Fibroblast of skin of abdomen (primary cell): ENCODE results near the gene KIF17.
"Not testable (repeated sequence)": the region's sequence is repeated elsewhere in the genome, so short reads cannot be mapped to it uniquely, and the experiment has no call there.

Experiments used
- DNase-seq: peaks from one replicate; pipeline ENCODE4 v3.0.0-alpha.2; 2013

The KIF17 gene

DNA sequence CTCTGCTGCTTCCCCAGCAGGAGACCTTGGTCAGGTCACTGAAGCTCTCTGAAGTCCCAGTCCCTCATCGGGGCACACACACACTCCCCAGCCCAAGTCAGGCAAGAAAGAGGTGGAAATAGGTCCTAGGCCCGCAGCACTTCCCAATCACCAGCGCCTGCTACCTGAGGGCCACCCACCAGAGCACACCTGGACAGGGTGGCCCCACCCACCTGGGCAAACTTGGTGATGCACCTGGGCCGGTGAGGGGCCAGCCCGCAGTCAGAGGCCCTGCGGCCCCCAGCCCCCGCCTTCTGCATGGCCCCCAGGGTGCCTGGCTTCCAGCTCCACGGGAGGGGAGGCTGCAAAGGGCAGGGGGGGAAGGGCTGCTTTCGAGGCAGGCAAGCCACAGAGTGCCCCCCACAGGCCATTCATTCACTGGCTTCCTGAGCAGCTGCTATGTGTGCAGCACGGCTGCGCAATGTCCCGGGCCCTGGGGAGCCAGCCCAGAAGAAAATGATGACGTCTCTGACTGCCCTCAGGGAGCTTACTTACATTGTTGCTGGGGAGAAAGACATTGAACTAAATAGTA lies 10.0 kb upstream of the KIF17 start:
- DNase-seq = no peak

DNA sequence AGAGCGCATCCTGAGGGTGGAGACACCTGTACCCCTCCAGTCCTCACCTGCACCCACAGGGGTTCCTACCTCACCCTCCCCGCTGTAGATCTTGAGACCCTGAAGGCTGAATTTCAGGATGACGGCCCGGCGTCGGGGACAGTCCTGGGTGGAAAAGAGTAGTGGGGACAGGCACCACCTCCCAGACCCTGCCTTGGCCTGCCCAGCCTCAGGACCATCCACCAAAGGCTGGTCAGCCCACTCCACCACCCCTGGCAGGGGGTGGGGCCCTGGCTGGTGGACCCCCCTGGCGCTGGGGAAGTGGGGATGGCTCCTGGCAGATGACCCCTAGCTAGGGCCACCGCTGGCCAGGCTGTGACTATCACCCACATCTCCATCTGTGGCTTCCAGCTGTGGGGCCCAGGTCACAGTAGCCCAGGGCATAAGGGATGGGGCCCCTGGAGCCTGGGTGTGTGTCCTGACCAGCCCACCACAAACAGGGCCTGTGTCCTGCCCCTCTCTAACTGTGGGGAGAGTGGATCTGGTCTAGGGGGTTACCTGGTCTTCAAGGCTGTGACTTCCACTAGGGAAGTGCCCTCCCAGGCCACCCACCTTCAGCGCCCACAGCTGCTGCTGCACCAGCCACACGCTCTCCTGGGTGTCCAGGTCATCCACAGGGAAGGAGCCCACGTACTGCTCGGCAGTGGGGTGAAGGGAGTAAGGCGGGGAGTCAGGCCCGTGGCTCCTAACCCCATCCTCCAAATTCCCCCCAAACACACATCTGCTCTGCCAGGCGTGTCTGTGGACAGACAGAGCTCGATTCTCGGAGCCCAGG lies 9.3 kb upstream of the KIF17 start:
- DNase-seq = no peak

DNA sequence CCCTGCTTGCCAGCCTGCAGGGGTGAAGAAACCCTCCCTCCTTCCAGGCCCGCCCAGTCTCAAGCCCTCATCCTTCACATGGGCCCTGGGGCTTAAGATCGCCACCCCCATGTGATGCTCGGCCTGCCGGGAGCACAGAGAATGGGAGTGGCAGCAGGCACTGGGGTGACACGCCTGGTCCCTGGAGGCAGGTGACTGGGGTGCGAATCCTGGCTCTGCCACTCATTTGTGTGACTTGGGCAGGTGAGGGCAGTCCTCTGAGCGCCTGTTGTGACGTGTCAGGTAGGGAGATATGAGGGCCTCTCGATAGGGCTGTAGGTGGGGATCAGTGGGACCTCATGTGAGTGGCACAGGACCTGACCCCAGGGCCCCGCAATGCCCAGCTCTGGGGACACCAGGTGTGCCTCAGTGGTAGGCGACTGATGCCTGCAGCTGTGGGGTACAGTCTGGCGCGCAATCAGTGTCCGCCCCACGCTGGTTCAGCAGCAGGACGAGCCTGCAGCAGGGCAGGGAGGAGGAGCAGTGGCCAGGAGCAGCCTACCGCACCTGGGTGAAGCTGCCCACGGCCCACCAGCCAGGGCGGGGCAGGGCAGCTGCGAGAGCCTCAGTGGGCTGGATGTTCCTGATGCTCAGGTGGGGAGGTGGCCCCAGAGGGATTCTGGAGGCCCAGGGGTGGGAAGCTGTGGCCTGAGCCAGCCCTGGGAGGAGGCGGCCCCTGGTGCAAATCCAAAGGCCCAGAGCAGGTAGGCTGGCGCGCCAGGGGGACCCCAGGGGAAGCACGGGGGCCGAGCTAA lies 8.5 kb upstream of the KIF17 start:
- DNase-seq = no peak

DNA sequence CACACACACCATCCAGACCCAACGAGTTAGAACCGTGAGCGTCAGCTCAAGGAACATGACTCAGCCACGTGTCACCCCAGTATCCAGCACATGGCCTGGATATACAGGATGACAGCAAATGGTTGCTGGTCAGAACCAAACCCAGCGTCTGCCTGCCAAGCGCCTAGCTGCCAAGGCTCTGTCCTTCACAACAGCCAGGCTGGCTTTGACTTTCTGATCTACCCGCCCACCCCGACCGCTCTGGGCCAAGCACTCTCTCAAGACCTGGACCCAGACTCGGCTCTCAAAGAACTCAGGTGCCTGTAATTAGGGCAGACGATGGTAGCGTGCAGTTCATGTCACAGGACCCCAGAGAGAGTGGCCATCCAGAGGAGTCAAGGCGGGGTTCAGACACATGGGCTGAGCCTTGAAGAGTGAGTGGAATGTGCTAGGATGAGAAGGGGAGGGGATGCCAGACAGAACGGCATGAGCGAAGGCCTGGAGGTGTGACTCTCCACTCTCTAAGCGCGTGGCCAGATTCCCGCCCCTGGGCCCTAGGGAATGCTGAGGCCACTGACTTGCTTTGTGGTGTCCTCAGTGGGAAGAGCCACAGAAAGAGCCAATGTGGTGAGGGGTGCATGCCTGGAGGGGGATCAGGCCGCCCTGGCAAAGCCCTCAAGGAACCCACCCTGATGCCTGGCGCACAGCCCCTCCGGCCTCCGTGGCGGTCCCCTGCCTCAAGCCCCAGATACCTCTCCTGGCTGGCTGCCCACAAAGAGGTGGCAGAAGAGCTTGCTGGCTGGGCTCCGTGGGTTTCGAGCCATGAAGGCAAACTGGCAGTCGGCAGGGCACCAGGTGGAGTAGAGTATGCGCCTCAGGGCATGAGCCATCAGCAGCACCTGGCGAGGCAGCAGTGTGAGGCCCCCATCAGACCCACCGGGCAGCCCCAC lies 7.6 kb upstream of the KIF17 start:
- peak; percentile 67 for DNase-seq

DNA sequence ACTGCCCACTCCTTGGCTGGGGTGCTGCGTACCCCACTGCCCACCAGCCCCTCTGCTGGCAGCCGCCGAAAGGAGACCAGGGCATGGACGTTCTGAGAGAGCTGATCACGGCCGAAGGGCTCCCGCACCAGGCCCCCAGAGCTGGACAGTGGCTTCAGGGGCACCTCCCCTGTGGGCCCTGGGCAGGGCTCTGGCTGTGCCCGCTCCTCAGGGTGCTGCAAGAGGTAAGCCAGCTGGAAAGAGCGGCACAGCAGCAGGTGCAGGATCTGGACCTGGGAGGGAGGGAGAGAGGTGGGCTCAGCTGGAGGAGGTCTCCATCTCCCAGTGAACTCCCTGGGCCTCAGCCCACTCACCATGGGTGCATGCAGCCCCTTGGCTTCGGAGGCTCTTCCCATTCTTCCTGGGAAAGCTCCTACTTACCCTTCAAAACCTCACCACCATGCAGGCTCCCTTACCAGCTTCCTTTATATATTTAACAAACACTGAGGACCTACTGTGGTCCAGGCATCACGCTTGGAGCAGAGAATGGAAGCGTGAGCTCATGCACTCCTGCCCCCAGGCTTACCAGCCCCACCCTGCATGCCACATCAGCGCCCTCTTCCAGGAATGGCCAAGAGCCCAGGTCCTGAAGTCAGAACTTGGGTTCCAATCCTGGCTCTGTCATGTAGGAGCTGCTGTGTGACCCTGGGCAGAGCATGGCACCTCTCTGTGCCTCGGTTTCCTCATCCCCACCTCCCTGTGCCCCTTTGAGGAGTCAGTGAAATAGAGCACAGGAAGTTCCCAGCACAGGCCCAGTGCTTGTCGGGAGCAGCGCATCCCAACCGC lies 6.8 kb upstream of the KIF17 start:
- DNase-seq = no peak

DNA sequence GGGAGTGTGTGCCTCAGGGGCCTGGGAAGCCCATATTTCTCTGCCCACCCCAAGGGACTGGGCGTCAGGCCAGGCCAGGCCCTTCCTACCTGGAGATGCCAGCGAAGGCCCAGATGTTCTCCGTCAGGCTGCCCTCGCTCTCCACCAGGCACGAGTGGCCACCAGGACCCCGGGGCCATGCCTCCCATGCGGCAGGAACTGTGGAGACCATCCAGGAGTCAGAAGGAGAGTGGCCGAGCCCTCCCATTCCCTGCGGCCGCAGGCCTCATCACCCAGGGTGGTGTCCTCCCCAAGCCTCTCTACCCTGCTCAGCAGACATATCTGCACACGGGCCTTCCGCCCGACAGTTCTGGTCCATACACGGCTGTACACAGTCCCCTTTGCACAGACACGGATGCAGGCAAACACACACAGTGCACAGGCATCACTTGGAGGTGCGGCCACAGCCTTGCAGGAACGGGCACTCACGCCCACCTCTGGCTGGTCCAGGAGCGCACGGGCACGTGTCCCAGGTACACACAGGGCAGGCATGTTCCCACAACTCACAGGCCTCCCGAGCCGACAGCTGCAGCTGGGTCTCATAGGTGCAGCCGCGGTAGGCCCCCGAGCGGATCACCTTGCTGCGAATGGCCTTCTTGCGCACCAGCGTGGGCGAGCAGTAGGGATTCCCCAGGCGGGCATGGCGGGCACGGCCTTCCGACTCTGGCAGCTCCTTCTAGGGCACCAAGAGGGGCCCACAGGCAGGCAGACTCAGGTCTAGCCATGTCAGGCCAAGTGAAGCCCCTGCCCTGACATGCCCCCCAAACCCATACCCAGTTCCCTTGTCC lies 5.9 kb upstream of the KIF17 start:
- no peak for DNase-seq

DNA sequence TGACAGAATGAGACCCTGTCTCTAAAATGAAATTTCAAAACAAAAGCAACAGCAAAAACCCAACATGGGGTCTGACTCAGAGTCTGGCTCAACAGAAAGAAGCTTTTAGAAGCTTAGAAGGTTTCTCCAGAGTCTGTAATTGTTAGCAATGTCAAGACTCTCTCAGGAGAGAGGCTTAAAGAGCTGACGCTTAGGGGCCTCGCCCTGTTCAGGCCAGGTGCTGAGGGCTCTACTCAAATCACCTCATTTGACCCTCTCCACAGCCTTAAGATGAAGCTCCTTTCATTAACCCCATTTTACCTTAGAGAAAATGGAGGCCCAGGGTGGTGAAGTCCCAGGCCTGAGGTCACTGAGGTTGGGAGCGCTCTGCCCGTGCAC lies 5.3 kb upstream of the KIF17 start:
- no peak for DNase-seq

DNA sequence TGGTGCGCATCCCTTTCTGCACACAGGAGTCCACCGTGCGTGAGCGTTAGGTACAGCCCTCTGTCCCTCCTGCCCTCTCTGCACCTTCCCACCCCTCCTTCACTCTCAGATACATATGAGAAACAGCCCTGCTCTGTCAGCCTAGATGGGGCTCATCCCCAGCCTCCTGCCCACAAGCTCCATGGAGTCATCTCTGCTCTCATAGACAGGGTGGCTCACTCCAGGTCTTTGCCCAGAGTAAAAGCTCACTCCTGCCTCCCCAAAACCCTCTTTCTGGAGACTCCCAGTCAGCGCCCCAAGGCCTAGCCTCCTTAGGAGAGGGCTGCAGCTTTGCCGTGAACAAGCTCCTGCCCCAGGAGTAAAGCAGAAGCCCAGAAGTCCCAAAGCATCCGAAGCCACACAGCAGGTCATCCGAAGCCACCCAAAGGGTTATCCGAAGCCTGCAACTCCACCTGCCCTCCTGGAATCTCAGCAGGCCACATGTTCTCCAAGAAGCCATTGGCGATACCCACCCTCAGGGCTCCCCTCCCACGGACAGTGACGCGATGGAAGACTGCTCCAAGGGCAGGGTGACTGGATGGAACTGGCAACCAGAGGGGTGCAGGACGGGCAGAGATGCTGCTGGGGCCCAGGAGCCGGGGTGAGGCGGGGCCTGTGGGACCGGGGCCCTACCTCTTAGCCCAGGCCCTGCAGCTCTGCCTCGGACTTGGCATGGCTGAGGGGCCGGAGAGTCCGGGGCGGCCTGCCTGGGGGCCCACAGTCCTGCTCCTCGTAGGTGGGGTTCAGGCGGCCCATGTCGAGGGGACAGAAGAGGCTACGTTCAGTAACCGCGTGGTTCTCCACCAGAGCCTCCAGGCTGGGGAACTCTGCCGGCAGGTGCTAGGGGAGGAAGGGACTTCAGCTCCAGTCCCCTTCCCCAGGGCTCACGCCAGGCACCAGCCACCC lies 3.6 kb upstream of the KIF17 start:
- DNase-seq = no peak

DNA sequence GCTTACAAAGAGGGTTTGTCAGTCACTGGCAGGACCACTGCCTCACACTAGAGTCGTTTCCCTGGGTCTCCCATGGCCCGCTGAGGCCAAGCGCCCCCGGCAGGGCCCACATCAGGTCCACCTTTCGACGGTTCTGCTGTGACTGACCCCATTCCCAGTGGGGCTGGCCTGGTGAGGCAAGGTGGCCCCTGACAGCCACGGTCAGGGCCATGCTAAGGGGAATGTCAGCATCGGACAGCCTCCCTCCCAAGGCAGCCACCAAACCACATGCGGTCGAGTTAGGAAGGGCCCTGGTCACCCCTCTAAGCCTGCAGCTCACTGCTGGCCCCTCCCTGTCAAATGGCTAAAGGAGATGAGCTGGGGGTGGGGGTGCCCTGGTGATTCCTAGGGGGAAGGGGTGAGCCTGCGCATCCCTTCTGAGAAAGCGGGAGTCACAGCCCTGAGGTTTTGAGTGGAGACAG lies 2.9 kb upstream of the KIF17 start:
- DNase-seq = no peak

DNA sequence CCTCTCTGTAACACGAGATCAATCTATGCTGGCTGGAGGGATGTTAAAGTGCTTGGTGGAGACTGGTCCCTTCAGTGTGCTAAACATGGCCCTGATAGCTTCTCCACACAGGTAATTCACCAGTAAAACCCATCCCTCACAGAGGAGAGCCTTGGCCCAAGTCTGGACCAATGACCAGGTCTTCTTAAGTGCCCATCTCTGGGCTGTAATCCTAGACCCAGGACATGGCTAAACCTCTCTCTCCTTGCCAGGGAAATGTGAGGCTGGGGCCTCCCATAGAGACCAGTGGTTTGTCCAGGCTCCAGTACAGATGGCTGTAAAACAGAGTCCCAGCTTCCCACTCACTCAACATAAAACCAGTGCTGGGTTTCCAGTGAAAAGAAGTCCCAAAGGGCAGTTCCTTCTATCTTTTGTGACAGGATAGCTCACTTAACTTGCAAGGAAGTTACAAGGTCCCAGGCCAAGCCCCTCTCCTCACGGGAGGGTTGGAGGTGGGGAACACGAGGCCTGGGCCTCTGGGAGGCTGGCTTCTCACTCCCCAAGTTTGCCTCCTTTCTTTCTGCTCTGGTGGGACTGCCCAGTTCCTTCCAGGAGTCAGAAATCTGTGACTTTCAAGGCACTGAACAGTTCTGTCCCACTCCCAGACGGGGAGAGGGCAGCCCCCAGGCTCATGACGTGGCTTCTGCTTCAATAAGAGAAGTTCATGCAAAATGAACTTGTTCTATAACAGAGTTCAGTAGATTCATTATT lies 2.2 kb upstream of the KIF17 start:
- no peak for DNase-seq

DNA sequence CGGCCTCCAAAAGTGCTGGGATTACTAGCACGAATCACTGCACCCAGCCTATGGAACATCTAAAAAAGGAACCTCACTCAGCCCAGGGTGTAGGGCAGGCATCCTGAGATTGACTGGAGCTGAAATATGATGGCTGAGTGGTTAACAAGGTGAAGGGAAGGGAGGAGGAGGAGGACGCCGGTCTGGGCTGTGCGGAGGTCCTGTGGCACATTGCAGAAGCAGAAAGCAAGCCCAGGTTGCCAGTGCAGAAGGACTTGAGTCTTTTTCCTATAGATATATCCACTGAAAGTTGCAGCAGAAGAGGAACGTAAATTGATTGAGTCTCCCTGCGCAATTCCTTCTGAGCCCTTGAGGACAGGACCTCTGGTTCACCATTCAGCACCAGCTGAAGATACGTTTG lies 1.5 kb upstream of the KIF17 start:
- DNase-seq = no peak

DNA sequence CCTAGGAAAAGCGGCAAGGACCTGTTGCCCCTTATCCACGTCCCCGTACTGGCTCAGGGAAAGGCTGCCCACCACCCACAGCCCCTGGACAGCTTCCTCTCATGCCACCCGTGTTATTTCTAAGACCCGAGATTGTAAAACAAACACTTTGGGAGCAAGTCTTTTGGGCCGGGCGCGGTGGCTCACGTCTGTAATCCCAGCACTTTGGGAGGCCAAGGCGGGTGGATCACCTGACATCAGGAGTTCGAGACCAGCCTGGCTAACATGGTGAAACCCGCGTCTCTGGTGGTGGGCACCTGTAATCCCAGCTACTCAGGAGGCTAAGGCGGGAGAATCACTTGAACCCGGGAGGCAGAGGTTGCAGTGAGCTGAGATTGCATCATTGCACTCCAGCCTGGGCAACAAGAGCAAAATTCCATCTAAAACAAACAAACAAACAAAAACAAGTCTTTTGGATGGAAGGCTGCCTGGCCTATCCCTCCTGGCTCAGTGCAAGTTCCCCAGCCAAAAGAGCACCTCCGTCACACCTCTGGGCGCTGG lies 606 bp upstream of the KIF17 start:
- DNase-seq = not testable (repeated sequence)

DNA sequence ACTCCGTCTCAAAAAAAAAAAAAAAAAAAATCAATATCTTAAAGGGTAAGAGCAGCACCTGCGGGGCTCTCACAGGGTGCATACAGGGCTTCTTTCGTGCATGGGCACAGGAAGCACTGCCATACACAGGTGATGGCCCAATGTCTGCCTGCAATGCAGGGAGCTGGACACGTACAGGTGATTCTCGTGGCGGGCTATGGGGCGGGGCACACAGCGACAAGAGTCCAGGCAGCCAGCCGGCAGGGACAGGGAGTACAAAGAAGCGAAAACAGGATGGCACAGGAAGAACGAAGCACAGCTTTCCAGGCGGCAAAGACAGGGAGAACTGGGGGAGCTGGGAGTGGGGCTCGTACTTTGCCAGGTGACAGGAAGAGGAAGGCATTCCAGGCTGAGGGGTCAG lies 1.6 kb downstream of the KIF17 start:
- no peak for DNase-seq

DNA sequence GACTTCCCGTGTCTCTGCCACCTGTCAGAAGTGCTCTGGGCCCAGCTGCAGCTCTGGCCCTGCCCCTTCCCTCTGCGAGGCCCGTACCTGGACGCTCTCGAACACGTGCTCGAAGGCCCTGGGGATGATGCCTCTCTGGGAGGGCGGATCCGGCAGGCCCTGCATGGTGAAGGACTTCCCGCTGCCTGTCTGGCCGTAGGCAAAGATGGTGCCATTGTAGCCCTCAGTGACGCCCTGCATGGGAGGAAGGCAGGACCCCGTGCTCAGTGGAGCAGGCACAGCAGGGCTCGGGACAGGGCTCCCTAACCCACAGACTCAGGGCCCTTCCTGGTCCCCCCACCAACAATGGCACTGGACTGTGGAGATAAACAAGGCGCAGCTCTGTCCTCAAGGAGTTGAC lies 2.4 kb downstream of the KIF17 start:
- no peak for DNase-seq

DNA sequence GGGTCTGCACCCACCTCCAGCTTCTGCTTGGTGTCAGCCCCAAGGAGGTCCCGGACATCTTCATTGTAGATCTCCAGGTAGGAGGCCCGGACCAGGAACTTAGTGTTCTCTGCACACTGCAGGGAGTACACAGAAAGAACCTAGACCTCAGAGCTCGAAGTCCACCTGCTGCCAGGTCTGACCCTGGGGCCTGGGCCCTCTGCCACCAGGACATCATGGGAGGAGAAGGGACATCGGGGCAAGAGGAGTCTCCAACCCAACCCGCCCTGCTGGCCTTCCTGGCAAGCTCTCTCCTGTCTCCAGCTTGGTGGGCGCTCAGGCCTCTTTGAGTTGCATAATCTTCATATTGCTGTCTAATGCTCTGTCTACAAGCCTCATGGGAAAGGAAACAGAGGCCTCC lies 4.4 kb downstream of the KIF17 start:
- no peak for DNase-seq

DNA sequence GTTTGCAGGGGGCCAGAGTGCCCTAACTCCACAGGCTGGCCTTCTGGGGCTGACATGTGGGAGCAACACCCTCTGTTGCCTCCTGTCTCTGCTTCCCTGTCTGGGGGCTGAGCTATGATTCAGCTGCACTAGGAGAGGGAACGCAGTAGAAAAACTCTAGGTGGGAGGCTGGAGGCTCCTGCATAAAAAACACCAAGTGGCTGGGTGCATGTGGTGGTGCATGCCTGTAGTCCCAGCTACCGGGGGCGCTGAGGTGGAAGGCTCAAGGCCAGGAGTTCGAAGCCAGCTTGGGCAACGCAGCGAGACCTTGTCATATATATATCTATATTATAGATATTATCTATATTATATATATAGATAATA lies 5.6 kb downstream of the KIF17 start:
- no peak for DNase-seq

DNA sequence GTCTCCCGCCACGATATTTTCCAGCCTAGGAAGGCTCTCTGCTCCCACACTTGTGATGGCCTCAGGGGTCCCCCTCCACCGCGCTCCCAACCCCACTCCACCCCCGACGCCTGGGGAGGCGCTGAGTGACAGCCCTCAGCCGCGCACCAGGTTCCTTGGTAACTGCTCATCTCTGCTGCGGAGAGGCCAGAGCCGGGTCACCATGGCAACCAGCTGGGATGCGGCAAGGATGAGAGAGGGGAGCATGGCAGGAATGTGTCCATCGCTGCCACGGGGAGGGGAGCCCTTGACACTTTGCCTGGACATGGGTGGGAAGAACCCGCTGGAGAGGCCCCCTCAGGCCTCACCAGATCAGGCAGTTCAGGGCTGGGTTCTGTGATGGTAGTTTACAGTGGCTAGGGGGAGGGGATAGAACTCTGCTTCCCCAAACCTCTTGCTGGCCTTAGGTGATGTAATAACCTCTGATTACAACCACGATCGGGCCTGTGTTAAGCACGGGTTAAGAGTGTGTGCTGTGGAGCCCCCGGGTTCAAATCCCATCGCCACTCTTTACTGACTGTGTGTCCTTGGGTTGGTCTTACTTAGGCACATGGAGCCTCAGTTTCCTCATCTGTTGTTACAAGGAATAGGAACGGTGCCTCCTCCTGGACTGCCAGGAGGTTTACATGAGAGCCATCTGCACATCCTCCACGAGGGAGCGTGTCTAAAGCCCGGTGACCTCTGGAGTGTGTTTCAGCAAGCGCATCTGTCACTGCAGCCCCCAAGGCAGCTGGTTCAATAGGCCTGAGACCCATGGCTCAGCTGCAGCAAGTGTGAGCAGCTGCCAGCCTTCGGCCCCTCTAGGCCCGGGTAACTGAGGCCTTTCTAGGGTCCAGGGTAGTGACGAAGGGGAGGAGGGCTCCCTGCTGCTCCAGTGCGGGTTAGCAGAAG lies 6.3 kb downstream of the KIF17 start:
- peak; percentile 14 for DNase-seq
